Activated CD8-positive, alpha-beta memory T cell treated with anti-CD3 and anti-CD28 coated beads, Interleukin-2, amount 10 ng/mL, durations not matched to agents 7 days and 5 days (primary cell): Measurements from ENCODE around the gene GDF2. TPM values are rescaled to one million over a fixed set of nuclear protein-coding genes. Genes with fewer than 3 reads are reported as not detected.

ENCODE experiments used
- ATAC-seq: fragments of 150-1000 bp; cut with Tn5 transposase; one replicate; pipeline ENCODE4 v1.10.0; 2021; ENCODE audit warnings: moderate library complexity
- CTCF ChIA-PET: fragments of 350-600 bp; sonication (Branson Sonifier 250); formaldehyde crosslinking; loops from one replicate; lab custom pipeline; 2021; ENCODE audit warnings: antibody characterized with exemption; lab: Charles Lee
- DNase-seq: peaks from one replicate; pipeline ENCODE4 v3.0.0-alpha.2; 2020
- H3K27ac Mint-ChIP-seq: one replicate; pipeline ENCODE4 v1.8.0; 2021; ENCODE audit warnings: mild to moderate bottlenecking, mixed read lengths
- H3K27me3 Mint-ChIP-seq: one replicate; pipeline ENCODE4 v1.8.0; 2021; ENCODE audit warnings: mixed read lengths
- H3K36me3 Mint-ChIP-seq: one replicate; pipeline ENCODE4 v1.8.0; 2021; ENCODE audit warnings: mild to moderate bottlenecking, mixed read lengths
- H3K4me1 Mint-ChIP-seq: one replicate; pipeline ENCODE4 v1.8.0; 2021; ENCODE audit warnings: mixed read lengths
- H3K4me3 Mint-ChIP-seq: one replicate; pipeline ENCODE4 v1.8.0; 2021; ENCODE audit warnings: mild to moderate bottlenecking, moderate library complexity, mixed read lengths
- H3K9me3 Mint-ChIP-seq: one replicate; pipeline ENCODE4 v1.8.0; 2022; ENCODE audit warnings: low read depth, mixed read lengths
- total RNA-seq, 2 experiments: library from RNA; stranded (reverse); gene quantifications; one replicate each; pipeline ENCODE4 v1.2.3, GENCODE V29; 2021

The GDF2 gene
- total RNA-seq, 2 experiments from 2014 or later, result not detected

GRCh38 chr10:47308775-47309174, 13.5 kb upstream of the GDF2 start:
- ATAC-seq, result no peak
- H3K9me3 Mint-ChIP-seq, result no peaks in the 10 kb centered on the region
- H3K4me3 Mint-ChIP-seq, result no peak overlapping the region
- CTCF ChIA-PET, result interaction anchor here (1.0 to 8.2 kb wide), 3 partner anchors 15 to 262 kb away, joined by 3 to 155 read pairs (median 3); no protein-coding TSS in a partner anchor
- H3K36me3 Mint-ChIP-seq, result no peaks in the 10 kb centered on the region
- no peaks in the 10 kb centered on the region for H3K27me3 Mint-ChIP-seq
- DNase-seq, result no peak
- no peak overlapping the region for H3K27ac Mint-ChIP-seq
- peaks cover 14% of the 10 kb centered on the region for H3K4me1 Mint-ChIP-seq

- Mint-ChIP-seq H3K36me3 (no peaks in the 10 kb centered on the region), H3K9me3 (no peaks in the 10 kb centered on the region), H3K4me1 (peaks cover 14% of the 10 kb centered on the region), H3K4me3 (no peak overlapping the region), H3K27me3 (no peaks in the 10 kb centered on the region), H3K27ac (no peak overlapping the region)
- ATAC-seq (no peak), DNase-seq (no peak)
- CTCF ChIA-PET, result interaction anchor here (1.0 to 8.2 kb wide), 3 partner anchors 16 to 263 kb away, joined by 3 to 155 read pairs (median 3); no protein-coding TSS in a partner anchor
These were observed 12.7 kb upstream of the GDF2 start for GRCh38 chr10:47309408-47310089.

GRCh38 chr10:47310090-47310505, 12.2 kb upstream of the GDF2 start:
- DNase-seq (no peak), ATAC-seq (no peak)
- Mint-ChIP-seq H3K4me3 (no peak overlapping the region), H3K36me3 (no peaks in the 10 kb centered on the region), H3K9me3 (no peaks in the 10 kb centered on the region), H3K27ac (no peak overlapping the region), H3K27me3 (no peaks in the 10 kb centered on the region), H3K4me1 (peaks cover 14% of the 10 kb centered on the region)
- CTCF ChIA-PET, result interaction anchor here (4.1 to 8.2 kb wide), 2 partner anchors 263 to 285 kb away, joined by 45 to 155 read pairs; no protein-coding TSS in a partner anchor

GRCh38 chr10:47311193-47311931, 10.9 kb upstream of the GDF2 start:
- Mint-ChIP-seq H3K36me3 (no peaks in the 10 kb centered on the region), H3K27me3 (no peaks in the 10 kb centered on the region), H3K9me3 (no peaks in the 10 kb centered on the region), H3K27ac (peak overlapping the region; percentile 32), H3K4me3 (no peak overlapping the region), H3K4me1 (peaks cover 14% of the 10 kb centered on the region)
- ATAC-seq (peak; percentile 74), DNase-seq (peak; percentile 72)
- CTCF ChIA-PET, result interaction anchor here (0.6 to 8.2 kb wide), 27 partner anchors 8 to 318 kb away, joined by 3 to 155 read pairs (median 4); no protein-coding TSS in a partner anchor

GRCh38 chr10:47311932-47312662, 10.2 kb upstream of the GDF2 start:
- Mint-ChIP-seq H3K9me3 (no peaks in the 10 kb centered on the region), H3K27me3 (no peaks in the 10 kb centered on the region), H3K4me1 (peaks cover 14% of the 10 kb centered on the region), H3K36me3 (no peaks in the 10 kb centered on the region), H3K4me3 (no peak overlapping the region), H3K27ac (peak overlapping the region; percentile 32)
- CTCF ChIA-PET, result interaction anchor here (0.6 to 8.2 kb wide), 29 partner anchors 9 to 319 kb away, joined by 3 to 155 read pairs (median 4); no protein-coding TSS in a partner anchor
- peak; percentile 86 for ATAC-seq
- DNase-seq, result peak; percentile 85

GRCh38 chr10:47312663-47312995, 9.6 kb upstream of the GDF2 start:
- no peak for DNase-seq
- no peaks in the 10 kb centered on the region for H3K27me3 Mint-ChIP-seq
- H3K4me1 Mint-ChIP-seq, result peaks cover 14% of the 10 kb centered on the region
- CTCF ChIA-PET, result interaction anchor here (1.2 to 8.2 kb wide), 9 partner anchors 11 to 287 kb away, joined by 3 to 155 read pairs (median 4); no protein-coding TSS in a partner anchor
- H3K9me3 Mint-ChIP-seq, result no peaks in the 10 kb centered on the region
- H3K27ac Mint-ChIP-seq, result no peak overlapping the region
- H3K4me3 Mint-ChIP-seq, result no peak overlapping the region
- no peak for ATAC-seq
- no peaks in the 10 kb centered on the region for H3K36me3 Mint-ChIP-seq

GRCh38 chr10:47314416-47314970, 7.8 kb upstream of the GDF2 start:
- CTCF ChIA-PET, result interaction anchor here (1.1 to 8.2 kb wide), 3 partner anchors 26 to 290 kb away, joined by 7 to 155 read pairs (median 9); no protein-coding TSS in a partner anchor
- no peak overlapping the region for H3K4me3 Mint-ChIP-seq

GRCh38 chr10:47315421-47315820, 6.8 kb upstream of the GDF2 start:
- Mint-ChIP-seq H3K27me3 (no peaks in the 10 kb centered on the region), H3K36me3 (no peaks in the 10 kb centered on the region), H3K4me1 (peaks cover 14% of the 10 kb centered on the region), H3K27ac (no peak overlapping the region), H3K4me3 (no peak overlapping the region), H3K9me3 (no peaks in the 10 kb centered on the region)
- DNase-seq (no peak), ATAC-seq (no peak)
- CTCF ChIA-PET, result interaction anchor here (1.1 to 8.2 kb wide), 3 partner anchors 25 to 291 kb away, joined by 7 to 155 read pairs (median 9); no protein-coding TSS in a partner anchor

More at GRCh38 chr10:47314416-47314970, 7.8 kb upstream of the GDF2 start:
- H3K36me3 Mint-ChIP-seq, result no peaks in the 10 kb centered on the region
- H3K4me1 Mint-ChIP-seq, result peaks cover 14% of the 10 kb centered on the region
- no peak overlapping the region for H3K27ac Mint-ChIP-seq
- ATAC-seq (no peak), DNase-seq (no peak)
- no peaks in the 10 kb centered on the region for H3K9me3 Mint-ChIP-seq
- H3K27me3 Mint-ChIP-seq, result no peaks in the 10 kb centered on the region

- DNase-seq, result no peak
- H3K4me1 Mint-ChIP-seq, result peaks cover 9% of the 10 kb centered on the region
- H3K27me3 Mint-ChIP-seq, result peaks cover 3% of the 10 kb centered on the region
- no peak overlapping the region for H3K27ac Mint-ChIP-seq
- no peak overlapping the region for H3K4me3 Mint-ChIP-seq
- no peak for ATAC-seq
- H3K9me3 Mint-ChIP-seq, result no peaks in the 10 kb centered on the region
- H3K36me3 Mint-ChIP-seq, result no peaks in the 10 kb centered on the region
- CTCF ChIA-PET, result interaction anchor here (2.2 to 8.2 kb wide), 2 partner anchors 269 to 291 kb away, joined by 7 to 155 read pairs; no protein-coding TSS in a partner anchor
These were observed 6.1 kb upstream of the GDF2 start for GRCh38 chr10:47316131-47316530.

- no peaks in the 10 kb centered on the region for H3K36me3 Mint-ChIP-seq
- H3K4me1 Mint-ChIP-seq, result no peaks in the 10 kb centered on the region
- H3K27ac Mint-ChIP-seq, result no peak overlapping the region
- no peaks in the 10 kb centered on the region for H3K9me3 Mint-ChIP-seq
- ATAC-seq, result no peak
- CTCF ChIA-PET, result interaction anchor here (2.2 kb wide), 1 partner anchor 293 kb away, joined by 7 read pairs; no protein-coding TSS in a partner anchor
- H3K27me3 Mint-ChIP-seq, result peaks cover 4% of the 10 kb centered on the region
- no peak overlapping the region for H3K4me3 Mint-ChIP-seq
- no peak for DNase-seq
These were observed 5.0 kb upstream of the GDF2 start for GRCh38 chr10:47317251-47317650.

GRCh38 chr10:47318706-47319105, 3.5 kb upstream of the GDF2 start:
- Mint-ChIP-seq H3K4me3 (no peak overlapping the region), H3K27me3 (peaks cover 4% of the 10 kb centered on the region), H3K27ac (no peak overlapping the region), H3K4me1 (no peaks in the 10 kb centered on the region), H3K36me3 (no peaks in the 10 kb centered on the region), H3K9me3 (no peaks in the 10 kb centered on the region)
- no peak for DNase-seq
- no peak for ATAC-seq
- CTCF ChIA-PET, result no interaction called here

- H3K27ac Mint-ChIP-seq, result no peak overlapping the region
- H3K4me1 Mint-ChIP-seq, result no peaks in the 10 kb centered on the region
- ATAC-seq (no peak), DNase-seq (no peak)
- CTCF ChIA-PET, result no interaction called here
- H3K4me3 Mint-ChIP-seq, result no peak overlapping the region
- H3K36me3 Mint-ChIP-seq, result no peaks in the 10 kb centered on the region
- no peaks in the 10 kb centered on the region for H3K9me3 Mint-ChIP-seq
- peaks cover 4% of the 10 kb centered on the region for H3K27me3 Mint-ChIP-seq
These were observed 2.5 kb upstream of the GDF2 start for GRCh38 chr10:47319784-47320183.
